ENCODE results near the gene GPR22.

GRCh38 chr7:107506674-107507339, 37.0 kb downstream of the GPR22 start:
- TF ChIP-seq CTCF (IDR thresholded peaks at IDR 0.05): no peak
- no peak for TF ChIP-seq EP300 (IDR thresholded peaks at IDR 0.05)
- no peak for TF ChIP-seq POLR2A (IDR thresholded peaks at IDR 0.05)
